ENCODE results near the gene TTLL11. TPM values are rescaled to one million over a fixed set of nuclear protein-coding genes. Genes with fewer than 3 reads are reported as not detected.

The TTLL11 gene
- total and polyA plus RNA-seq, 2 of the 8 experiments (the other 6 are each of a cell fraction or from before 2014, with no cell fraction given): 0.56 to 0.80 TPM

DNA sequence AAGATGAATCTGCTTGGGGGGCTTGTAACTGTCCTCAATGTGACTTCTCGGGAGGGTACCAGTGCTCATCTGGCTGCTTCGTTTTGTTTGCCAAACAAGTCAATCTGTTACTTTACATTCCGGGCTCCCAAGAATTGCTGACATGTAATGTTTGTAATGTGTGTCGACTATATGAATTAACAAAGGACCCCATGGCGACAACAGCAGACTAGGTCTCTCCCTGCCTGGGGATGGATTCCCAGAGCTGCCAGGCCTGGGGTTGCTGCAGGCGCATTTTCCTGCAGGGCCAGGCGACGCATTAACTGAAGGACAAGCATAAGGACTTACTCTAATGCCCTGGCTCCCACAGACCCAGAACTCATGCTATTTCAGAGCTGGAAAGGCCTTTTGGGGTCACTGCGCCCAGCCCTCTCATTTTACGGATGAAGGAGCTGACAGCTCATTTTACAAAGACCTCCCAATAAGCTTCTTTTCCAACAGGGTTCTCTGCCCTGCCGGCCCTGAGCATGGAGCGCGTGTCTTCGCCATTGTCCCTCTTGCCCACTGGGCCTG is 214.8 kb downstream of the TTLL11 start:
- H3K18ac ChIP-seq (ENCODE audit: extremely low read depth, low read length): no peak overlapping the region
- no peak overlapping the region for H4K5ac ChIP-seq (ENCODE audit: insufficient read length, low read depth, low read length)
- no peak overlapping the region for H2BK12ac ChIP-seq (ENCODE audit: low read depth, low read length)
- H2AK5ac ChIP-seq (ENCODE audit: low read depth, low read length): no peak overlapping the region
- H3K4ac ChIP-seq (replicated peaks; ENCODE audit: insufficient read length, low read depth, low read length): no peak overlapping the region
- no peak overlapping the region for H3K14ac ChIP-seq (ENCODE audit: insufficient read length)
- DNase-seq (ENCODE audit: low read depth in 1 of 2, low spot score in 2 of 2): no peak
- no peaks in the 10 kb centered on the region for H3K9me3 ChIP-seq (ENCODE audit: insufficient read depth in 2 of 2, low read depth in 1 of 2, low read length in 1 of 2)
- no peak overlapping the region for H3K9ac ChIP-seq (replicated peaks in 1 of 4; ENCODE audit: extremely low read depth in 1 of 4, low read depth in 3 of 4, low read length in 3 of 4)
- no peaks in the 10 kb centered on the region; the same call in 1 of the 2 replicates for H3K79me1 ChIP-seq (ENCODE audit: low read depth, low read length)
- H3K4me1 ChIP-seq (replicated peaks in 1 of 4; ENCODE audit: control insufficient read depth in 3 of 4, insufficient read depth in 4 of 4, low read length in 3 of 4): no peaks in the 10 kb centered on the region
- H2BK15ac ChIP-seq (ENCODE audit: low read length): no peak overlapping the region
- no peak overlapping the region for H3K56ac ChIP-seq (replicated peaks; ENCODE audit: insufficient read length, low read depth, low read length)
- FAIRE-seq: no peak
- H2BK20ac ChIP-seq (ENCODE audit: low read length): no peak overlapping the region
- H4K20me1 ChIP-seq (replicated peaks in 1 of 2; ENCODE audit: control insufficient read depth in 1 of 2, insufficient read depth in 2 of 2, low read length in 2 of 2): no peaks in the 10 kb centered on the region
- H2AFZ ChIP-seq (ENCODE audit: low read length): no peak overlapping the region
- peak overlapping the region; percentile 36; the same call in 1 of the 2 replicates for H4K8ac ChIP-seq (ENCODE audit: extremely low read depth, insufficient read depth, low read length)
- ChIA-PET CTCF (ENCODE audit: partially characterized antibody) (interaction anchor here (0.8 to 2.7 kb wide), 7 partner anchors 8 to 258 kb away, joined by 3 to 8 read pairs (median 3); no protein-coding TSS in a partner anchor), POLR2A (ENCODE audit: partially characterized antibody) (interaction anchor here (1.2 kb wide), 1 partner anchor 9 kb away, joined by 3 read pairs; no protein-coding TSS in a partner anchor)
- H2BK5ac ChIP-seq (ENCODE audit: low read depth, low read length): no peak overlapping the region
- no peaks in the 10 kb centered on the region for H3K36me3 ChIP-seq (ENCODE audit: control insufficient read depth in 2 of 4, insufficient read depth in 4 of 4, low read length in 3 of 4)
- no peaks in the 10 kb centered on the region; a peak in 2 of 7 replicates for H3K27me3 ChIP-seq (replicated peaks in 1 of 4; ENCODE audit: control insufficient read depth in 3 of 4, extremely low read depth in 1 of 4, insufficient read depth in 3 of 4, low read length in 3 of 4)
- H2BK120ac ChIP-seq (replicated peaks; ENCODE audit: low read depth, low read length): no peak overlapping the region
- H4K91ac ChIP-seq (replicated peaks; ENCODE audit: insufficient read length, low read length): no peak overlapping the region
- H3K23ac ChIP-seq (ENCODE audit: insufficient read length): no peak overlapping the region
- no peaks in the 10 kb centered on the region for H3K23me2 ChIP-seq (ENCODE audit: low read depth, low read length)
- no peaks in the 10 kb centered on the region for H3K79me2 ChIP-seq (ENCODE audit: control insufficient read depth in 1 of 2, insufficient read depth in 2 of 2, low read length in 2 of 2)
- no peak overlapping the region for H3K4me2 ChIP-seq (ENCODE audit: insufficient read depth in 1 of 2, low read depth in 2 of 2, low read length in 2 of 2)
- WGBS, 2 experiments (ENCODE audit: extremely low coverage in 1 of 2, insufficient coverage in 1 of 2, insufficient read length in 1 of 2, insufficient replicate concordance in 2 of 2, low coverage in 1 of 2, low lambda C conversion rate in 2 of 2, missing lambda C conversion rate in 1 of 2): 87% methylated on average over 14 of the region's 14 CpGs; no CpG with 5 or more reads in 1 of the 2 experiments
- H3K27ac ChIP-seq (ENCODE audit: low read depth, low read length): no peak overlapping the region
- no peak overlapping the region for H3K4me3 ChIP-seq (ENCODE audit: extremely low read depth in 1 of 4, insufficient read depth in 2 of 4, low read depth in 3 of 4, low read length in 4 of 4)
- TF ChIP-seq CHD1 (IDR thresholded peaks at IDR 0.05; ENCODE audit: low read depth, low read length): no peak
- no peak for TF ChIP-seq ATF2 (IDR thresholded peaks at IDR 0.05; ENCODE audit: low read length)
- no peak for TF ChIP-seq BRCA1 (IDR thresholded peaks at IDR 0.05; ENCODE audit: low read depth, low read length)
- TF ChIP-seq SIN3A (conservative IDR thresholded peaks at IDR 0.05 in 1 of 2, IDR thresholded peaks at IDR 0.05 in 1 of 2; ENCODE audit: low read depth in 1 of 2, low read length in 2 of 2): no peak
- TF ChIP-seq EP300 (IDR thresholded peaks at IDR 0.05; ENCODE audit: borderline replicate concordance in 1 of 2, low read depth in 2 of 2, low read length in 2 of 2): no peak
- TF ChIP-seq BCL11A (IDR thresholded peaks at IDR 0.05; ENCODE audit: low read depth in 2 of 2, low read length in 2 of 2): no peak
- no peak for TF ChIP-seq JUN (IDR thresholded peaks at IDR 0.05; ENCODE audit: low read depth, low read length)
- no peak for TF ChIP-seq NANOG (IDR thresholded peaks at IDR 0.05; ENCODE audit: insufficient read depth, low read depth, low read length, poor library complexity, severe bottlenecking)
- no peak for TF ChIP-seq HDAC6 (IDR thresholded peaks at IDR 0.05; ENCODE audit: low read depth, low read length)

Measured in H1 (cell line).